SK-N-DZ (cell line): ENCODE data around the gene SLC25A4.

Source experiments
- DNase-seq: peaks from one replicate; pipeline ENCODE4 v3.0.0-alpha.2; 2015; ENCODE audit warnings: low spot score

SLC25A4 gene

GRCh38 chr4:185119927-185120630 lies 23.0 kb upstream of the SLC25A4 start:
- no peak for DNase-seq

GRCh38 chr4:185120631-185120946 lies 22.5 kb upstream of the SLC25A4 start:
- no peak for DNase-seq

GRCh38 chr4:185122681-185123345 lies 20.3 kb upstream of the SLC25A4 start:
- peak; percentile 64 for DNase-seq

DNA sequence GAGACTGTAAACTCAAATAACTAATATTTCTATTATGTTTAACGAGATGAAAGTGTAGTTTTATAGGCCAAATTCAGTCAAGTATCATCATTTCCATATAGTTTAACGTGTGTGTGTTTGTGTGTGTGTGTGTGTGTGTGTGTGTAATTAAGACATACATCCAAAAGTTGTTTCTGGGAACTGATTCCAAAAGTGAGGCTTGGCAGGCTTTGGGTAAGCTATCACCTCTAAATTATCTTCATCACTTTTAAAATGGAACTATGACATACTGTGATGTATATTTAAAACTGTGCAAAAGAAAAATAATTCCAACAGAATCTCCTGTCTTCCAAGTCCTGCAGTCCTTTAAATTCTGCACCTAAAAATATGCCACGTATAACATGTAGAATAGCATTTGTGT lies 19.1 kb upstream of the SLC25A4 start:
- no peak for DNase-seq

DNA sequence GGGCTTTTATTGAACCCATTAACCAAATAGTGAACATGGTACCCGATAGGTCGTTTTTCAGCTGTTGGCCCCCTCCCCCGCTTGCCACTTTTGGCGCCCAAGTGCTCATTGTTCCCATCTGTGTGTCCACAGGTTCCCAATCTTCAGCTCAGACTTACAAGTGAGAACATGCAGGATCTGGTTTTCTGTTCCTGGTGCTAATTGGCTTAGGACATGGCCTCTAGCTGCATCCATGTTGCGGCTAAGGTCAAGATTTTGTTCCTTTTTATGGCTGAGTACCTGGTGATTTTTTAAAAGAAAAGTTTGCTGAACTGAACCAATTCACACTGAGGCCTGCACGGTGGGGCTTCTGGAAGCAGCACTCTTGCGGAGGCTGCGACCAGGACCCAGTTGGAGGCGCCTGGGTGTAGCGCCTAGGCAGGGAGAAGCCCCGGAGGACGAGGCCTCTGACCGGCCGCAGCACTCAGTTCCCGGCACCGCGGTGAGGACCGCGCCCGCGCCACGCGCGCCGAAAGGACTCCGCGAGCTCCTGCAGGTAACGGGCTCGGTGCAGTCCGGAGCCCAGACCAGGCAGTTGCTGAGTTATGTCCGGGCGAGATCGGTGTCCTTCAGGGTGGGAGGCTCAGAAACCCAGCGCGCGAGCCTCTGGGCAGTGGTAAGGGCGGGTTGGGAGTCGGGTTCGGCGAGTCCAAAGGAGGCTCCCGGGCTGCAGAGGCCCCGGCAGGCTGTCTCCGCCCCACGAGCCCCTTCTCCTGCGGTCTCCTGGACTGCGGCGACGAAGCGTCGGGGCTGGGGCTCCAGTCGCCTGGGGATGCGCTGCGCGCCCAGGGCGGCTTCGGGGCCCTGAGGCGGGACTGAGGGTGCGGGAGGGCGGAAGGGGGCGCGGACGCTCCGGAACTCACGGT lies 15.8 kb upstream of the SLC25A4 start:
- DNase-seq, result peak; percentile 56

GRCh38 chr4:185128272-185129119 lies 14.6 kb upstream of the SLC25A4 start:
- DNase-seq, result peak; percentile 58

GRCh38 chr4:185134307-185134869 lies 8.7 kb upstream of the SLC25A4 start:
- DNase-seq, result peak; percentile 62

DNA sequence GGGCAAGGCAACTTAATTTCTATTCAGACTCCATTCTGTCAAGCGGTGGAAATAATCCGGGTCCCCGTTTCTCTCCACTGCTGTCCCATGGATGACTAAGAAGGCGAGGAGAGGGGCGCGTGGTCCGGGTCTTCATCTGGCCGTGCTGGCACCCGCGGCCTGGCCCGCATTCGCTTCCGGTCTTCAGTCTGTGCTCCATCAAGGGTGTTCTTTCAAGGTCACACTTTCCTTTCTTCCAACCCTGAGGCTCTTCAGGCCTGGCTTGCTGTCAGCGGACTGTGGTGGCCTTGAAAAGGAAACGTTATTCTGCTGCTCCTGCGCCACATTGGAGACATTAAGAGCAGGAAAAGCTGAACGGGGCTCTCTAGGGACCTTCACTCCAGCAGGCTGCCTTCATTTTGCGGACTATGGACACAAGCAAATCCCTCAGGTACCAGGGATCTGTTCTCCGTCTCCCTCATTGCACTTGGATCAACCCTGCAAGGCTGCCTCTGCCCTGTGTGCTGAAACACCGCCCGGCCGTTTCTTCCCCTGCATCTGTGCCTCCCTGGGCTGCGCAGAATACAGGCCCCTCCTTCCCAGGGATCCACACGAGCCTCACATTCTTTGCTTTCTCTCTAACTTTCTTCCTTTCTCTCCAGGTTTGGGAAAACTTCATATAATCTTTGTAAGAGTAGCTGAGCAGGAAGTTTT lies 5.7 kb upstream of the SLC25A4 start:
- DNase-seq, result no peak

DNA sequence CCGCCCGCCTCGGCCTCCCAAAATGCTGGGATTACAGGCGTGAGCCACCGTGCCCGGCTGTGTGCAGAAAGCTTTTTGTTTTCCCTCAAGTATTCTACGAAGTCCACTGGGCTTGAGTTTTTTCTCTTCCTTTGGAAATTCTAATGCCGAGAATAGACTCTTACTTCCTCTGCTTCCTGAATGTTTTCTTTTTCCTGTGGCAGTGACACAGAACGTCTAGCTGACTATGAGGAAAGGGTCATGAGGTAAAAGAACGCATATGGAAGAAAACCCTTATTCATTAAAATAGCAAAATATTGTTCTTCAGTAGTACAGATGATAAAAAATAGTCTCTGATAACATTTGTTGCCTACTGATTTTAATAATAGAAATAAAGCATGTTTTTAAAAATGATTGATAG lies 4.9 kb upstream of the SLC25A4 start:
- DNase-seq, result no peak

DNA sequence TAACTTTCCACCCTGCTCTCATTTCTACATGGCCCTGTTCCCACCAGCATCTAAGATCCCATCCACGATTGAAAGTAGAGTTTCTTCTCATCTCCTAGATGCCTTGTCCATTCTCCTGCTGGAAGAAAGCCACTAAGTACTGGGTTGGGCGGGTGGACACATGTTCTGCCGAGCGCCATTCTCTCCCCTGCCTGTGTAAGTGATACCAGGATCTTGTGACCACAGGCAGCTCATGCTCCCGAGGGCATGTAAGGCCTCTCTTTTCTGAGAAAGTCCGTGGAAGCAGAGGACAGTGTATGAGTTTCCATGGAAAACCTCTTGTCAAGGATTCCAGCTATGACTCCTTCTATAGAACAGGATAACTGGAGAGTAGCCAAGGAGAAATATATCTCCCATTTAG lies 3.3 kb upstream of the SLC25A4 start:
- no peak for DNase-seq

DNA sequence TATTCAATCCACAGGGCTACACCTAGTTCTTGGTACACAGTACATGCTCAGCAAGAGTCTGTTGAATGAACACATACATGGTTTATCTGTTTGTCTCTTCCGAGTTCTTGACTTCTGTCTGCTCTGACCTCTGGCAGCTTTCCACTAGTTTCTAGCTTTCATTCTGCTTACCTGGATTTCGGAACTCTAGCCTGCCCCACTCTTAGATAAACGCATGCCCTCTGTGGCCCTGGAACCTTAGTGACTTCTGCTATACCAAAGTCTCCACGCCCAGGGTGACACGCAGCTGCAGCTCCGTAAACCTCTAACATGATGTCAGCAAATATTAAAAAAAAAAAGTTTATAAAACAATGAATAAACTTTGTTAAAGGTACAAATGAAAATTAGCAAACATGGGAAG lies 1.3 kb upstream of the SLC25A4 start:
- DNase-seq, result no peak

DNA sequence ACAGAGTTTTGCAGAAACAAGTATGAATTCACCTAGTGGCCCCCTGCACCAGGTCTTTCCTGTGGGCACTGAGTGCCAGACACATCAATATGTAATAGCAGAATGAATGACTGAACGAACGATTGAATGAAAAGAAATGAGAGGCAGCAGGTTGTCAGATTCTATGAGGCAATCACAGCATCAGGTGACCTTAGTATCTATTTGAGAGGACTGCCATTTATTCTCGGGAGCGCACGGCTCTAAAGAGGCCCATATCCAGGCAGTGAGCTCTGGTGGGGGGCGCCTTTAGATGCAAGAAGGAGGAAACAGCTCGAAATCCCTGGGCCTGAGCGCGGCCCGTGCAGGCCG lies 528 bp upstream of the SLC25A4 start:
- no peak for DNase-seq

DNA sequence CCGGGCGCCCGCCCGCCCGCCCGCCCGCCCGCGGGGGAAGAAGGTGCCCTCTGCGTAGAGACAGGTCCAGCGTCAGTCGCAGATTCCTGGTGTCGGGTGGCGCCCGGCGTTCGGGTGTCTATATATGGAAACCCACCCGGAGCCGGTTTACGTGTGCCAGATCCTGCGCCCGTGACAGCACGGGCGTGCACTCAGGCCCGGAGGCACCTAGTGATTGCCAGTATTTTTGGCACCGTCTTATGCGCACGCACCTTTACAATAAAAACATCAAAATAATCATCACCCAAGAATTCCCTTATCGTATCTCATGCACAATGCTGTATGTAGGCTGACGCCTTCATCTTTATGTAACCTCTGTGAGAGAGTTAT lies 519 bp downstream of the SLC25A4 start:
- DNase-seq, result no peak

- DNase-seq, result no peak
These were observed 1.7 kb downstream of the SLC25A4 start for GRCh38 chr4:185144601-185145240.

DNA sequence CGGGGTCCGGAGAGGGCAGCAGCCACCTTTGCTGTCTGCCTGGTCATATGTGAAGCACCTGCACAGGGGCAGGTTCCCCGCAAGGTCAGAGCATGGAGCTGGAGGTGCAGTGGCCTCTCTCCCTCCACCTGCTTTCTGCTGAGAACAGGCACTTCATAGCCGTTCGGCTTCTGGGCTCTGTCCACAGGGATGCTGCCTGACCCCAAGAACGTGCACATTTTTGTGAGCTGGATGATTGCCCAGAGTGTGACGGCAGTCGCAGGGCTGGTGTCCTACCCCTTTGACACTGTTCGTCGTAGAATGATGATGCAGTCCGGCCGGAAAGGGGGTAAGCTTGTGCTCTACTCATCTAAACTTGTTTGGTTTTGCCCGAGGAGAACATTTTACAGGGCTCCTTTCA lies 2.5 kb downstream of the SLC25A4 start:
- no peak for DNase-seq

- peak; percentile 66 for DNase-seq
These were observed 6.3 kb downstream of the SLC25A4 start for GRCh38 chr4:185149392-185149791.

- DNase-seq, result no peak
These were observed 8.2 kb downstream of the SLC25A4 start for GRCh38 chr4:185151296-185151695.

DNA sequence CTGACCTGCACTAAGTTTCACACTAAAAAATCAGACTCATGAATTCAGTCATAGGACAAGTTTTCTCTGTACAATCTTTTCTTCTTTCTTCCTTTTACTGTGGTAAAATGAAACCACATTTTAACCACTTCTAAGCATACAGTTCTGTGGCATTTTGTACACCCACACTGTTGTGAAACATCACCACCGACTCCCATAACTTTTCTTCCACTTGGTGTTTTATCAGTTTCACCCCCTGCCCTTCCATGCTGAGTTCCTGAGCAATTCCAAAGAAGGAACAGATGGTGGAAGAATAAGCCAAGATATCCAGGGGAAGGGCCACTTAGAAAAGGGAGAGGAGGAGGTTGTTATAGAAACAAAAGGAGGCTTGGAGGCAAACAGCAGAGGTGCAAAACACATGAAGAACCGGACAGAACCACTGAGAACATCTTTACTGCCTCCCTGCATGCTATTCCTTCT lies 22.6 kb downstream of the SLC25A4 start:
- no peak for DNase-seq

DNA sequence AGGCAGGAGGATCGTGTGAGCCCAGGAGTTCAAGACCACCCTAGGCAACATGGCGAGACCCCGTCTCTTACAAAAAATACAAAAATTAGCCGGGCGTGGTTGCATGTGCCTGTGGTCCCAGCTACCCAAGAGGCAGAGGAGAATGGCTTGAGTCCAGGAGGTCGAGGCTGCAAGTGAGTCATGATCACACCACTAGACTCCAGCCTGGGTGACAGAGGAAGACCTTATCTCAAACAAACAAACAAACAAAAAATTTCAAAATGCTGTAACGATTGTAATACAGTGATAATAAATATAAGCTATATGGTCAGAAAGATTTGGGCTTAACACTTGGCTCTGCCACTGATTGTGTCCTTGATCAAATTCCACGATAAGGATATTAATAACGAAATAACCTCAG lies 24.2 kb downstream of the SLC25A4 start:
- no peak for DNase-seq

GRCh38 chr4:185171373-185172071 lies 28.5 kb downstream of the SLC25A4 start:
- no peak for DNase-seq
